Measurements from ENCODE around the gene SLC25A33. TPM values are rescaled to one million over a fixed set of nuclear protein-coding genes. Genes with fewer than 3 reads are reported as not detected.

Gene SLC25A33
- total RNA-seq, 2 donors from 2014 or later = 10.9 to 16.4 TPM

- Histone ChIP-seq H3K27ac (peak overlapping the region in 1 of 2 donors; percentile 15), H3K4me1 (peaks cover 0 to 59% of the 10 kb centered on the region in 2 donors), H3K4me3 (no peak overlapping the region), H3K36me3 (no peaks in the 10 kb centered on the region), H3K27me3 (no peaks in the 10 kb centered on the region), H3K9me3 (no peaks in the 10 kb centered on the region)
- DNase-seq (ENCODE audit: low spot score) = no peak
- TF ChIP-seq CTCF (IDR thresholded peaks at IDR 0.05) = no peak
Observed at GRCh38 chr1:9590201-9590600, 50.9 kb downstream of the SLC25A33 start.

- H3K36me3 ChIP-seq = no peaks in the 10 kb centered on the region
- peak overlapping the region; percentile 14 to 69 for H3K27ac ChIP-seq
- peaks cover 0 to 68% of the 10 kb centered on the region in 2 donors for H3K4me1 ChIP-seq
- DNase-seq (ENCODE audit: low spot score) = no peak
- no peaks in the 10 kb centered on the region for H3K9me3 ChIP-seq
- no peaks in the 10 kb centered on the region for H3K27me3 ChIP-seq
- TF ChIP-seq CTCF (IDR thresholded peaks at IDR 0.05) = no peak
- no peak overlapping the region for H3K4me3 ChIP-seq
Observed at GRCh38 chr1:9590945-9591668, 51.8 kb downstream of the SLC25A33 start.

DNA sequence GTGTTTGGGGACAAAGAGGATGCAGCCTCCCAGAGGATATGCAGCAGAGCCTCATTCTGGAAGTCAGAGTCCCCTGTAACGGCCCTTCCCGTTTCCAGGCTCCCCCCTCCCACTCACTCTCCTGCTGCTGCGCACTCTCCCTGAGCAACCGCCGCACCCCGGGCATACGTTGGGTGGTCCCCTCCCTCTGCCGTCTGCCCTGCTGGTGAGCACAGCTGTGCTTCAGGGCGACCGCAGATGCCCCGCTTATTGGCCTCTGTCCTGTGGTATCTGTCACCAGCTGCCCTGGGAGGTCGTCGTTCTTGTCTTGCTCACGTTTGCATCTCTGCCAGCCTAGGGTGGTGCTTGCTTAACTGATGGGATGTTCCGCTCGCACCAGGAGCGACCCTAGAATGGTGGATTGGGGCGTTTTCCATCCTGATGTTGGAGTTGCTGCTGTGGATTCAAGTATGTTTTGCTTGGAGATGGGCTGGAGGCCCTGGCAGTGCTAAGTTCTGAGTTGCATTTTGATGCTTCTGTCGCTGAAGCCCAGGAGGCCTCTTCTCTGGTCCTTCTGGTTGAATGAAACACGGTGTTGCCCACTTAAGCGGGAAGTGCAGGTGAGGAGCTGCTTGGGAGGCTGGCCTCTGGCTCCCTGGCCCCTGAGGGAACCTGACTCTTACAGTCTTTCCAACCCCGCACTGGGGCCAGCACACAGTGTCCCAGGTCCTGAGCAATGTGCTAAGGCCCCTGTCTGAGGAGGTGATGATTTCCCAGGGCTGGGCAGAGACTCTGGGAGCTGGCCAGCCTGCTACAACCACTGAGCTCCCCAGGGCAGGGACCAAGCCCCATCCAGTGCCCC is 52.6 kb downstream of the SLC25A33 start:
- H3K4me1 ChIP-seq = peaks cover 0 to 76% of the 10 kb centered on the region in 2 donors
- H3K36me3 ChIP-seq = no peaks in the 10 kb centered on the region
- no peak for TF ChIP-seq CTCF (IDR thresholded peaks at IDR 0.05)
- H3K27ac ChIP-seq = peak overlapping the region; percentile 14 to 69
- no peak overlapping the region for H3K4me3 ChIP-seq
- H3K27me3 ChIP-seq = no peaks in the 10 kb centered on the region
- no peaks in the 10 kb centered on the region for H3K9me3 ChIP-seq
- DNase-seq (ENCODE audit: low spot score) = no peak

GRCh38 chr1:9592510-9593075 is 53.3 kb downstream of the SLC25A33 start:
- peak overlapping the region; percentile 45 to 69 for H3K27ac ChIP-seq
- H3K4me1 ChIP-seq = peaks cover 0 to 83% of the 10 kb centered on the region in 2 donors
- H3K4me3 ChIP-seq = no peak overlapping the region

DNA sequence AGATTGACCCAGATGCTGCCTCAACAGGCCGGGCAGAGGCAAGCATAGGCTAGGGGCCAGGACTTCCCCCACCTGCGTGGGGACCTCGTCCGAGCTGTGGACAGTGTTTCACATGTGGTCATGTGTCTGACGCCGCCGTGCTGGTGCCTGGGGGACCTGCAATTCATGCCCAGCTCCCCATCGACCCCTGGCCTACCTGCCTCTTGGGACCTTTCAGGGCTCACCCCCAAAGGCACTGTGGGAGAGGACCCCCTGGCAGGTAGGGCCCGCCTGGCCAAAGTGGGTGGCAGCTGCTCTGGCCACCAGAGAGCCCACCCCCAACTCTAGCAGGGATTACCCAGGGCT is 53.9 kb downstream of the SLC25A33 start:
- Histone ChIP-seq H3K4me1 (peaks cover 0 to 83% of the 10 kb centered on the region in 2 donors), H3K27me3 (no peaks in the 10 kb centered on the region), H3K4me3 (no peak overlapping the region), H3K27ac (peak overlapping the region; percentile 45 to 69), H3K9me3 (no peaks in the 10 kb centered on the region), H3K36me3 (peaks cover 6% of the 10 kb centered on the region)
- no peak for TF ChIP-seq CTCF (IDR thresholded peaks at IDR 0.05)
- DNase-seq (ENCODE audit: low spot score) = no peak

More at GRCh38 chr1:9592510-9593075, 53.3 kb downstream of the SLC25A33 start:
- H3K9me3 ChIP-seq = no peaks in the 10 kb centered on the region
- DNase-seq (ENCODE audit: low spot score) = no peak
- no peak for TF ChIP-seq CTCF (IDR thresholded peaks at IDR 0.05)
- H3K36me3 ChIP-seq = peaks cover under 1% of the 10 kb centered on the region
- no peaks in the 10 kb centered on the region for H3K27me3 ChIP-seq

Data from right atrium auricular region (tissue), 2 donors.